Prostate gland (tissue), 2 donors: ENCODE data around the gene RGS3.

Experiments used
- POLR2A ChIP-seq: fragments of 450-650 bp; IDR thresholded peaks from one replicate; pipeline ENCODE4 v1.6.1; 2016; ENCODE audit warnings: antibody characterized with exemption, mild to moderate bottlenecking
- POLR2AphosphoS5 ChIP-seq: sonication (generic); formaldehyde crosslinking; IDR thresholded peaks from one replicate; pipeline ENCODE4 v1.6.1; 2017; ENCODE audit warnings: antibody characterized with exemption
- TF ChIP-seq, protein P1 (sequence below), 4 experiments: fragments of 200-600 bp in 2 of 4; fragments of 450-650 bp in 2 of 4; sonication (generic) in 2 of 4; IDR thresholded peaks; 1 replicate in 3 of 4; 2 replicates in 1 of 4; pipeline ENCODE4 v1.5.1; 2016 to 2019; ENCODE audit warnings: antibody characterized with exemption in 4 of 4, mild to moderate bottlenecking in 2 of 4, moderate library complexity in 2 of 4

DNA sequence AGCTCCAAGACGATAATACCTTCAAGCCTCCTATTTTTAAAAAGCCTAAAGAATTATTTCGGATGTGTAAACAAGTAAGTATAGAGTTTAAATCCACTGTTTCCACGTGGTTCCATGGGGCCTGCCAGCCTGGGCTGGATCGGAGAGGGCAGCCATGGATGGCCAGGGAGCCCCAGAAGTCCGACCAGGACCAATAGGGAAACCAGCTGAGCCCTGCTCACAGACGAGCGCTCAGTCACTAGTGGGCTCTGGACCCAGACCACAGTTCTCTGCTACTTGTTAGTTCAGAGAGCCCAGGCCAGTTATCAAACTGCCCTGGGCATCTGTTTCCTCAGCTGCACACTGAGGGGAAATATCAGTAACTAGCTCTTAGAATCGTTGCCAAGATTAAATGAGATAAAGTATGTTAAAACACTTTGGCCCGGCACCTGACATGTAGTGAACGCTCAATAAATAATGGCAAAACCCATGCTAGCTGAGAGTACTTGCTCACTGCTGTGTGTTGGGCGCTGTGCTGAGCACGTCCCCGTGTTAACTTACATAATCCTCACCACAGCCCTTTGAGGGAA, 124.8 kb downstream of the RGS3 start:
- TF ChIP-seq, protein P1, sequence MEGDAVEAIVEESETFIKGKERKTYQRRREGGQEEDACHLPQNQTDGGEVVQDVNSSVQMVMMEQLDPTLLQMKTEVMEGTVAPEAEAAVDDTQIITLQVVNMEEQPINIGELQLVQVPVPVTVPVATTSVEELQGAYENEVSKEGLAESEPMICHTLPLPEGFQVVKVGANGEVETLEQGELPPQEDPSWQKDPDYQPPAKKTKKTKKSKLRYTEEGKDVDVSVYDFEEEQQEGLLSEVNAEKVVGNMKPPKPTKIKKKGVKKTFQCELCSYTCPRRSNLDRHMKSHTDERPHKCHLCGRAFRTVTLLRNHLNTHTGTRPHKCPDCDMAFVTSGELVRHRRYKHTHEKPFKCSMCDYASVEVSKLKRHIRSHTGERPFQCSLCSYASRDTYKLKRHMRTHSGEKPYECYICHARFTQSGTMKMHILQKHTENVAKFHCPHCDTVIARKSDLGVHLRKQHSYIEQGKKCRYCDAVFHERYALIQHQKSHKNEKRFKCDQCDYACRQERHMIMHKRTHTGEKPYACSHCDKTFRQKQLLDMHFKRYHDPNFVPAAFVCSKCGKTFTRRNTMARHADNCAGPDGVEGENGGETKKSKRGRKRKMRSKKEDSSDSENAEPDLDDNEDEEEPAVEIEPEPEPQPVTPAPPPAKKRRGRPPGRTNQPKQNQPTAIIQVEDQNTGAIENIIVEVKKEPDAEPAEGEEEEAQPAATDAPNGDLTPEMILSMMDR (IDR thresholded peaks at IDR 0.05), result no peak
- TF ChIP-seq POLR2A (no peak), POLR2AphosphoS5 (no peak)
